ENCODE measurements around the gene RGSL1.

Gene RGSL1

DNA sequence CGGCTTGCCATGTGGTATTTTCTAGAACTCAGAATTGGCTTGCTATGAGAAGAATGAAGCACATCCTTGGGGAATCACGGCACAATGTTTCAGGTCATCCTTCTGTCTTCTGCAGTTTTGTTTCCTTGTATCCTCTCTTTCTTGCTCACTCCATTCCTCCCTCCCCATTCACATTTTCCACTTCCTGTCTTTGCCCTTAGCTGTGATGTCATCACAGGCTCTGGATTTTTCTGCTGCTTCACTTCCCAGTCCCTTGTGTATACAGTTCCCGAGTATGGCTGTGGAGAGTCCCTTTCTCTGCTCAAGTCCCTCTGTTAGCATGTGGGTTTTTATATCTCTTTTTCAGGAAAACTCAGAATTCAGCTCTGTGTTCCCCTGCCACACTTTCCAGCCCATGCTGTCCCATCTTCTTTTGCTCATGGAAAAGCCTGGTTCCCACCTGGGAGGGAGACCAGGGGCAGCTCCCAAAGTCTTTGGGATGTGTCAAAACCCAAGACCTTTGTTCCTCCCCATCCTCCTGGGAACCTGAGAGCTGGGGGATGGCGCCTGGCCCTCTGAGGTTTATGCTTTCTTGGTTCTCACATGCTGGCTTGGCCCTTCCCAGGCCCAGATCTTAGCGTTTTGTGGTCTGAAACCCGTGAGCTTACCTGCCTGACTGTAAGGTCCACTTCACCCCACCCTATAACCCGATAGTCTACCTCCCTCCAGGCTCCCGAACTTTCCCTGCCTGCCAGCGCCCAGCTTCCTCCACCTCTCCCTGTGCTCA, 159.1 kb downstream of the RGSL1 start:
- no peak for DNase-seq (ENCODE audit: low read depth in 2 of 3, low spot score in 2 of 3)
